GM12874 (cell line): ENCODE data around the gene KRT4.

Experiments
- CTCF ChIP-seq: IDR thresholded peaks from 2 replicates; pipeline ENCODE4 v1.5.1; 2011; ENCODE audit warnings: low read depth, mild to moderate bottlenecking, control low read depth, low read length, moderate library complexity; ENCODE audit not compliant: insufficient read depth

KRT4 gene

GRCh38 chr12:52801773-52802172 is 12.1 kb downstream of the KRT4 start:
- no peak for TF ChIP-seq CTCF

- TF ChIP-seq CTCF, result no peak
Observed at GRCh38 chr12:52800259-52800917, 13.5 kb downstream of the KRT4 start.

- TF ChIP-seq CTCF, result no peak
Observed at GRCh38 chr12:52799505-52800211, 14.3 kb downstream of the KRT4 start.

- TF ChIP-seq CTCF, result no peak
Observed at GRCh38 chr12:52798671-52799504, 15.0 kb downstream of the KRT4 start.

- TF ChIP-seq CTCF, result no peak
Observed at GRCh38 chr12:52798003-52798670, 15.8 kb downstream of the KRT4 start.

- no peak for TF ChIP-seq CTCF
Observed at GRCh38 chr12:52797529-52797894, 16.4 kb downstream of the KRT4 start.
